Activated CD4-positive, CD25-positive, alpha-beta regulatory T cell treated with anti-CD3 and anti-CD28 coated beads, Interleukin-2, amount 50 U/mL, for 72 hours (primary cell): ENCODE measurements around the gene PCDHB10.
"Not testable (repeated sequence)": the region's sequence is repeated elsewhere in the genome, so short reads cannot be mapped to it uniquely, and the experiment has no call there.

Experiments
- DNase-seq: peaks from one replicate; pipeline ENCODE4 v3.0.0; 2021

PCDHB10 gene

GRCh38 chr5:141188682-141189081 lies 3.5 kb upstream of the PCDHB10 start:
- DNase-seq = not testable (repeated sequence)

- DNase-seq = not testable (repeated sequence)
Observed at GRCh38 chr5:141189131-141189530, 3.0 kb upstream of the PCDHB10 start.

- not testable (repeated sequence) for DNase-seq
Observed at GRCh38 chr5:141194332-141194731, 2.2 kb downstream of the PCDHB10 start.

GRCh38 chr5:141196363-141196762 lies 4.2 kb downstream of the PCDHB10 start:
- DNase-seq = no peak

- DNase-seq = no peak
Observed at GRCh38 chr5:141199359-141200235, 7.4 kb downstream of the PCDHB10 start, which contains the start of gene PCDHB11. Gene PCDHB11, plus strand, starts transcription at chr5:141199627. Its CDS starts 148 bp downstream, at chr5:141199775.

- DNase-seq = not testable (repeated sequence)
Observed at GRCh38 chr5:141201126-141201525, 9.0 kb downstream of the PCDHB10 start.

- not testable (repeated sequence) for DNase-seq
Observed at GRCh38 chr5:141201646-141202045, 9.5 kb downstream of the PCDHB10 start.

GRCh38 chr5:141208478-141208877 lies 16.3 kb downstream of the PCDHB10 start, which contains the start of gene PCDHB12:
Gene PCDHB12, plus strand, starts transcription at chr5:141208719. Its CDS starts 189 bp downstream, at chr5:141208908.
- no peak for DNase-seq

GRCh38 chr5:141210281-141210680 lies 18.1 kb downstream of the PCDHB10 start:
- DNase-seq = not testable (repeated sequence)

- not testable (repeated sequence) for DNase-seq
Observed at GRCh38 chr5:141210849-141211248, 18.7 kb downstream of the PCDHB10 start.

GRCh38 chr5:141213656-141214339 lies 21.6 kb downstream of the PCDHB10 start, which contains the start of gene PCDHB13:
Gene PCDHB13, plus strand, starts transcription at chr5:141213919. Its CDS starts 205 bp downstream, at chr5:141214124.
- not testable (repeated sequence) for DNase-seq

- not testable (repeated sequence) for DNase-seq
Observed at GRCh38 chr5:141214583-141214982, 22.4 kb downstream of the PCDHB10 start.

- DNase-seq = not testable (repeated sequence)
Observed at GRCh38 chr5:141215504-141215903, 23.4 kb downstream of the PCDHB10 start.

GRCh38 chr5:141216035-141216434 lies 23.9 kb downstream of the PCDHB10 start:
- DNase-seq = not testable (repeated sequence)

- DNase-seq = no peak
Observed at GRCh38 chr5:141223112-141223783, 31.1 kb downstream of the PCDHB10 start, which contains the start of gene PCDHB14. Gene PCDHB14, plus strand, starts transcription at chr5:141223343. Its CDS starts 163 bp downstream, at chr5:141223506.

- not testable (repeated sequence) for DNase-seq
Observed at GRCh38 chr5:141224844-141225243, 32.7 kb downstream of the PCDHB10 start.

- not testable (repeated sequence) for DNase-seq
Observed at GRCh38 chr5:141225421-141225820, 33.3 kb downstream of the PCDHB10 start.

GRCh38 chr5:141234109-141234667 lies 42.0 kb downstream of the PCDHB10 start:
- DNase-seq = no peak

- not testable (repeated sequence) for DNase-seq
Observed at GRCh38 chr5:141235922-141236321, 43.8 kb downstream of the PCDHB10 start.

GRCh38 chr5:141236516-141237313 lies 44.6 kb downstream of the PCDHB10 start:
- DNase-seq = no peak

GRCh38 chr5:141241496-141241895 lies 49.3 kb downstream of the PCDHB10 start:
- no peak for DNase-seq
